H9 (cell line): ENCODE measurements around the gene TIAL1. TPM values are rescaled to one million over a fixed set of nuclear protein-coding genes. Genes with fewer than 3 reads are reported as not detected.

Source experiments
- DNase-seq: peaks from one replicate; pipeline ENCODE4 v3.0.0-alpha.2; 2017
- H2AFZ ChIP-seq: one replicate; pipeline ENCODE4 v1.6.1; 2013; ENCODE audit warnings: mild to moderate bottlenecking, low read length, control low read depth, moderate library complexity
- H2AK5ac ChIP-seq: 2 replicates; pipeline ENCODE4 v1.6.1; 2013; ENCODE audit warnings: low read length, control low read depth, mixed read lengths; ENCODE audit not compliant: insufficient read length
- H2BK120ac ChIP-seq: one replicate; pipeline ENCODE4 v1.6.1; 2013; ENCODE audit warnings: low read depth, mild to moderate bottlenecking, low read length, control low read depth, inconsistent platforms; ENCODE audit not compliant: poor library complexity, severe bottlenecking
- H2BK12ac ChIP-seq: 2 replicates; pipeline ENCODE4 v1.6.1; 2013; ENCODE audit warnings: low read length, control low read depth, mixed read lengths, low read depth; ENCODE audit not compliant: insufficient read length
- H2BK15ac ChIP-seq: 2 replicates; pipeline ENCODE4 v1.6.1; 2013; ENCODE audit warnings: low read depth, low read length, control low read depth
- H2BK20ac ChIP-seq: one replicate; pipeline ENCODE4 v1.6.1; 2013; ENCODE audit warnings: low read depth, mild to moderate bottlenecking, low read length, control low read depth, inconsistent platforms; ENCODE audit not compliant: poor library complexity, severe bottlenecking
- H2BK5ac ChIP-seq: 2 replicates; pipeline ENCODE4 v1.6.1; 2013; ENCODE audit warnings: low read length, control low read depth, mixed read lengths; ENCODE audit not compliant: insufficient read length
- H3K14ac ChIP-seq: 2 replicates; pipeline ENCODE4 v1.6.1; 2013; ENCODE audit warnings: low read length, control low read depth; ENCODE audit not compliant: insufficient read depth
- H3K18ac ChIP-seq: 2 replicates; pipeline ENCODE4 v1.6.1; 2013; ENCODE audit warnings: low read depth, mild to moderate bottlenecking, mixed read lengths, low read length, control low read depth; ENCODE audit not compliant: insufficient read length
- H3K23ac ChIP-seq: 2 replicates; pipeline ENCODE4 v1.6.1; 2013; ENCODE audit warnings: low read length, control low read depth, mixed read lengths, low read depth; ENCODE audit not compliant: insufficient read length
- H3K23me2 ChIP-seq: 2 replicates; pipeline ENCODE4 v1.6.1; 2013; ENCODE audit warnings: low read depth, mild to moderate bottlenecking, mixed read lengths, low read length, control low read depth; ENCODE audit not compliant: insufficient read length, poor library complexity, severe bottlenecking
- H3K27ac ChIP-seq: 2 replicates; pipeline ENCODE4 v1.5.1; 2013; ENCODE audit warnings: low read length, control low read depth, mixed read lengths, low read depth; ENCODE audit not compliant: insufficient read length
- H3K27me3 ChIP-seq: 2 replicates; pipeline ENCODE4 v1.6.1; 2013; ENCODE audit warnings: low read length, control low read depth, inconsistent platforms; ENCODE audit not compliant: insufficient read depth
- H3K4ac ChIP-seq: 2 replicates; pipeline ENCODE4 v1.6.1; 2013; ENCODE audit warnings: low read depth, mild to moderate bottlenecking, control low read depth, inconsistent platforms, low read length, moderate library complexity
- H3K4me1 ChIP-seq: 2 replicates; pipeline ENCODE4 v1.6.1; 2013; ENCODE audit warnings: low read length, control low read depth, inconsistent platforms; ENCODE audit not compliant: insufficient read depth
- H3K4me2 ChIP-seq: 2 replicates; pipeline ENCODE4 v1.6.1; 2013; ENCODE audit warnings: low read length, control low read depth, mixed read lengths; ENCODE audit not compliant: insufficient read length, insufficient read depth
- H3K56ac ChIP-seq: 2 replicates; pipeline ENCODE4 v1.6.1; 2013; ENCODE audit warnings: low read depth, mild to moderate bottlenecking, mixed read lengths, low read length, control low read depth; ENCODE audit not compliant: insufficient read length
- H3K79me1 ChIP-seq: 2 replicates; pipeline ENCODE4 v1.6.1; 2013; ENCODE audit warnings: low read depth, mild to moderate bottlenecking, moderate library complexity, low read length, control low read depth, inconsistent platforms; ENCODE audit not compliant: insufficient read depth, poor library complexity, severe bottlenecking
- H3K79me2 ChIP-seq: 2 replicates; pipeline ENCODE4 v1.6.1; 2013; ENCODE audit warnings: low read length, control low read depth, inconsistent platforms; ENCODE audit not compliant: insufficient read depth
- H3K9ac ChIP-seq: 2 replicates; pipeline ENCODE4 v1.6.1; 2013; ENCODE audit warnings: low read length, control low read depth, mixed read lengths; ENCODE audit not compliant: insufficient read length; ENCODE audit errors: extremely low read depth
- H3K9me3 ChIP-seq: one replicate; pipeline ENCODE4 v1.6.1; 2013; ENCODE audit warnings: low read depth, low read length, inconsistent platforms; ENCODE audit not compliant: control insufficient read depth
- H3T11ph ChIP-seq: one replicate; pipeline ENCODE4 v1.6.1; 2013; ENCODE audit warnings: mild to moderate bottlenecking, low read length, control low read depth, inconsistent platforms
- H4K20me1 ChIP-seq: one replicate; pipeline ENCODE4 v1.6.1; 2013; ENCODE audit not compliant: control insufficient read depth, insufficient read length, insufficient read depth
- H4K5ac ChIP-seq: 2 replicates; pipeline ENCODE4 v1.6.1; 2013; ENCODE audit warnings: low read depth, mild to moderate bottlenecking, mixed read lengths, low read length, control low read depth; ENCODE audit not compliant: insufficient read length
- H4K8ac ChIP-seq: replicated peaks from 2 replicates; pipeline ENCODE4 v1.6.1; 2013; ENCODE audit warnings: low read length, control low read depth, mixed read lengths, low read depth; ENCODE audit not compliant: insufficient read length
- H4K91ac ChIP-seq: 2 replicates; pipeline ENCODE4 v1.6.1; 2013; ENCODE audit warnings: low read depth, mild to moderate bottlenecking, moderate library complexity, mixed read lengths, low read length, control low read depth; ENCODE audit not compliant: insufficient read length
- H3K27ac Mint-ChIP-seq, 3 experiments: 2 replicates in 2 of 3; 3 replicates in 1 of 3; pipeline ENCODE4 v1.8.0; 2020 to 2021; ENCODE audit warnings: mixed read lengths in 3 of 3, mild to moderate bottlenecking in 1 of 3, moderate library complexity in 1 of 3
- H3K27me3 Mint-ChIP-seq: 2 replicates; pipeline ENCODE4 v1.8.0; 2021; ENCODE audit warnings: low read depth, mild to moderate bottlenecking, moderate library complexity, mixed read lengths
- H3K36me3 Mint-ChIP-seq, 3 experiments: 2 replicates in 2 of 3; 3 replicates in 1 of 3; pipeline ENCODE4 v1.8.0; 2020 to 2021; ENCODE audit warnings: low read depth in 3 of 3, mixed read lengths in 3 of 3; ENCODE audit not compliant: insufficient read depth in 1 of 3
- H3K4me1 Mint-ChIP-seq, 2 experiments: 2 replicates each; pipeline ENCODE4 v1.8.0; 2020; ENCODE audit warnings: mixed read lengths in 2 of 2
- H3K4me3 Mint-ChIP-seq, 2 experiments: 2 replicates in 1 of 2; 3 replicates in 1 of 2; pipeline ENCODE4 v1.8.0; 2020 to 2021; ENCODE audit warnings: mild to moderate bottlenecking in 2 of 2, mixed read lengths in 2 of 2, moderate library complexity in 1 of 2
- H3K9me3 Mint-ChIP-seq, 2 experiments: 2 replicates in 1 of 2; 3 replicates in 1 of 2; pipeline ENCODE4 v1.8.0; 2020; ENCODE audit warnings: mild to moderate bottlenecking in 2 of 2, mixed read lengths in 2 of 2, moderate library complexity in 1 of 2
- WGBS: extraction: QIAGEN DNeasy Blood & Tissue Kit; methylation state at CpG from one replicate; pipeline ENCODE4 v1.1.7; 2013; ENCODE audit warnings: missing lambda C conversion rate, low lambda C conversion rate, mixed read lengths; ENCODE audit not compliant: insufficient read length; ENCODE audit errors: extremely low coverage; 5-methylcytosine and 5-hydroxymethylcytosine counted together
- total RNA-seq: library from RNA; stranded (reverse); gene quantifications from 2 replicates; pipeline ENCODE4 v1.2.1, GENCODE V29; 2021
- TF ChIP-seq, protein P1 (sequence below): fragments of 200-600 bp; sonication (generic); conservative IDR thresholded peaks from 3 replicates; pipeline ENCODE4 v1.8.0; 2021; ENCODE audit warnings: antibody characterized with exemption, mild to moderate bottlenecking

TIAL1 gene
- total RNA-seq, 1 experiment from 2014 or later = 146 TPM

GRCh38 chr10:119644205-119644814 lies 47.5 kb upstream of the TIAL1 start:
- no peak overlapping the region for H3K23ac ChIP-seq
- H3K36me3 Mint-ChIP-seq = no peaks in the 10 kb centered on the region
- H3K4me1 ChIP-seq = no peaks in the 10 kb centered on the region
- H4K91ac ChIP-seq = no peak overlapping the region
- H3K9me3 Mint-ChIP-seq = peaks cover 4 to 6% of the 10 kb centered on the region in 2 experiments; a peak in 2 of 5 replicates
- peaks cover 1% of the 10 kb centered on the region; the same call in 1 of the 2 replicates for H3K27me3 Mint-ChIP-seq
- H2BK20ac ChIP-seq = no peak overlapping the region
- peaks cover 0 to 6% of the 10 kb centered on the region in 2 experiments; a peak in 2 of 4 replicates for H3K4me1 Mint-ChIP-seq
- peak; percentile 85 for DNase-seq
- no peak overlapping the region for H2BK120ac ChIP-seq
- no peak overlapping the region for H3K14ac ChIP-seq
- H3K27me3 ChIP-seq = no peaks in the 10 kb centered on the region
- H4K20me1 ChIP-seq = no peaks in the 10 kb centered on the region
- H3K4ac ChIP-seq = no peak overlapping the region
- no peak overlapping the region for H2AFZ ChIP-seq
- no peak overlapping the region for H4K5ac ChIP-seq
- no peak overlapping the region for H2BK15ac ChIP-seq
- H3K23me2 ChIP-seq = no peaks in the 10 kb centered on the region
- H3K9ac ChIP-seq = no peak overlapping the region
- no peak overlapping the region for H3K27ac Mint-ChIP-seq
- H3K79me1 ChIP-seq = no peaks in the 10 kb centered on the region
- no CpG with 5 or more reads among the region's 15 CpGs for WGBS
- H3K4me3 Mint-ChIP-seq = no peak overlapping the region
- no peak overlapping the region for H2BK12ac ChIP-seq
- no peak overlapping the region for H3T11ph ChIP-seq
- TF ChIP-seq, protein P1, sequence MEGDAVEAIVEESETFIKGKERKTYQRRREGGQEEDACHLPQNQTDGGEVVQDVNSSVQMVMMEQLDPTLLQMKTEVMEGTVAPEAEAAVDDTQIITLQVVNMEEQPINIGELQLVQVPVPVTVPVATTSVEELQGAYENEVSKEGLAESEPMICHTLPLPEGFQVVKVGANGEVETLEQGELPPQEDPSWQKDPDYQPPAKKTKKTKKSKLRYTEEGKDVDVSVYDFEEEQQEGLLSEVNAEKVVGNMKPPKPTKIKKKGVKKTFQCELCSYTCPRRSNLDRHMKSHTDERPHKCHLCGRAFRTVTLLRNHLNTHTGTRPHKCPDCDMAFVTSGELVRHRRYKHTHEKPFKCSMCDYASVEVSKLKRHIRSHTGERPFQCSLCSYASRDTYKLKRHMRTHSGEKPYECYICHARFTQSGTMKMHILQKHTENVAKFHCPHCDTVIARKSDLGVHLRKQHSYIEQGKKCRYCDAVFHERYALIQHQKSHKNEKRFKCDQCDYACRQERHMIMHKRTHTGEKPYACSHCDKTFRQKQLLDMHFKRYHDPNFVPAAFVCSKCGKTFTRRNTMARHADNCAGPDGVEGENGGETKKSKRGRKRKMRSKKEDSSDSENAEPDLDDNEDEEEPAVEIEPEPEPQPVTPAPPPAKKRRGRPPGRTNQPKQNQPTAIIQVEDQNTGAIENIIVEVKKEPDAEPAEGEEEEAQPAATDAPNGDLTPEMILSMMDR = peak; percentile 70
- no peak overlapping the region for H4K8ac ChIP-seq
- H3K18ac ChIP-seq = no peak overlapping the region
- H3K4me2 ChIP-seq = no peak overlapping the region
- no peaks in the 10 kb centered on the region for H3K9me3 ChIP-seq
- H3K56ac ChIP-seq = no peak overlapping the region
- no peaks in the 10 kb centered on the region for H3K79me2 ChIP-seq
- H2AK5ac ChIP-seq = no peak overlapping the region
- no peak overlapping the region for H2BK5ac ChIP-seq
- no peak overlapping the region for H3K27ac ChIP-seq
